Neural crest cell (in vitro differentiated cells): ENCODE data around the gene MRPS23. TPM values are rescaled to one million over a fixed set of nuclear protein-coding genes. Genes with fewer than 3 reads are reported as not detected.
A peak's percentile ranks its signal among the peaks of the same experiment; 100 is the strongest.

Experiments
- DNase-seq: peaks from one replicate; pipeline ENCODE4 v3.0.0; 2021; ENCODE audit warnings: low read depth, mixed read lengths, low spot score
- H3K27ac Mint-ChIP-seq: one replicate; pipeline ENCODE4 v1.8.0; 2021; ENCODE audit warnings: mild to moderate bottlenecking, mixed read lengths; ENCODE audit not compliant: unreplicated experiment
- H3K27me3 Mint-ChIP-seq: 2 replicates; pipeline ENCODE4 v1.8.0; 2021; ENCODE audit warnings: low read depth, mild to moderate bottlenecking, mixed read lengths
- H3K36me3 Mint-ChIP-seq: 2 replicates; pipeline ENCODE4 v1.8.0; 2021; ENCODE audit warnings: low read depth, mild to moderate bottlenecking, mixed read lengths
- H3K4me1 Mint-ChIP-seq: 2 replicates; pipeline ENCODE4 v1.8.0; 2021; ENCODE audit warnings: mixed read lengths
- H3K4me3 Mint-ChIP-seq: one replicate; pipeline ENCODE4 v1.8.0; 2021; ENCODE audit warnings: mild to moderate bottlenecking, mixed read lengths
- H3K9me3 Mint-ChIP-seq: 2 replicates; pipeline ENCODE4 v1.8.0; 2021; ENCODE audit warnings: mixed read lengths
- total RNA-seq: library from RNA; stranded (reverse); gene quantifications from 2 replicates; pipeline ENCODE4 v1.2.1, GENCODE V29; 2021
- TF ChIP-seq, protein P1 (sequence below): fragments of 200-600 bp; sonication (generic); conservative IDR thresholded peaks from 2 replicates; pipeline ENCODE4 v1.5.0; 2021; ENCODE audit warnings: antibody characterized with exemption, mild to moderate bottlenecking

The MRPS23 gene
- total RNA-seq, 1 donor from 2014 or later: 63.0 TPM

DNA sequence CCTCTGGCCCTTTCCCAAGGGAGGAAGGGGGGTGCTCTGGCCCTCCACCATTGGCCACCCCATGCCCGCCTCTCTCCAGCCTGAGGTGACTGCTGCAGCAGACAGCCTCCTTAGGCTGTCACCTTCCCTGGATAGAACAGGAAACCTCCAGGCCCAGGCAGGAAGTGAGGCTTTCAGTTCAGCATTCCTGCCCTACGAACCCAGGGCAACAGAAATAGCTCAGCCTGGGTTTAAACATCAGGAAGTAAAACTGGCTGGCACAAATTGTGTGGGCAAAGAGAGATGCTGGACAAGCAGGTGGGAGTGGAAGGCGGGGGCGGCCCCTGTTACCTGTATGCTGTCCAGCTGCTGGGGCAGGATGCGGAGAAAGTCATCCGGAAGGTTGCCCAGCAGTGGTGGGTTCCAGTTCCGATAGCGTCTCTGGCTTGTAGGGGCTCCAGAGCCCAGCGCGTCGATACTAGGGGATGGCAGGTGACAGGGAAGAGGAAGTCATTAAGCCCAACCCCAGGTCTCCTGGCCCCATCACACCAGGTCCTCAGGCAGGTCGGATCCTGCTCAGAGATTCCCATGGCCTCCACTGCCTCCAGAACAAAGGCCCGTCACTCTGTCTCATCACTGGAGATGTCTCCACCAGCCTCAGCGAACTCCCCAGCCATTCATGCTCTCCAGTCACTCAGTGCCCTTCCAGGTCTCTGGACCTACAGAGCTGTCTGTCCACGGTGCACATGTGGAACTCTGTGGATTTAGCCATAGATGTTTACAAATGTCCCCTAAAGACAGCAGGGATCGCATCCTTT is 23.6 kb upstream of the MRPS23 start:
- TF ChIP-seq, protein P1, sequence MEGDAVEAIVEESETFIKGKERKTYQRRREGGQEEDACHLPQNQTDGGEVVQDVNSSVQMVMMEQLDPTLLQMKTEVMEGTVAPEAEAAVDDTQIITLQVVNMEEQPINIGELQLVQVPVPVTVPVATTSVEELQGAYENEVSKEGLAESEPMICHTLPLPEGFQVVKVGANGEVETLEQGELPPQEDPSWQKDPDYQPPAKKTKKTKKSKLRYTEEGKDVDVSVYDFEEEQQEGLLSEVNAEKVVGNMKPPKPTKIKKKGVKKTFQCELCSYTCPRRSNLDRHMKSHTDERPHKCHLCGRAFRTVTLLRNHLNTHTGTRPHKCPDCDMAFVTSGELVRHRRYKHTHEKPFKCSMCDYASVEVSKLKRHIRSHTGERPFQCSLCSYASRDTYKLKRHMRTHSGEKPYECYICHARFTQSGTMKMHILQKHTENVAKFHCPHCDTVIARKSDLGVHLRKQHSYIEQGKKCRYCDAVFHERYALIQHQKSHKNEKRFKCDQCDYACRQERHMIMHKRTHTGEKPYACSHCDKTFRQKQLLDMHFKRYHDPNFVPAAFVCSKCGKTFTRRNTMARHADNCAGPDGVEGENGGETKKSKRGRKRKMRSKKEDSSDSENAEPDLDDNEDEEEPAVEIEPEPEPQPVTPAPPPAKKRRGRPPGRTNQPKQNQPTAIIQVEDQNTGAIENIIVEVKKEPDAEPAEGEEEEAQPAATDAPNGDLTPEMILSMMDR: no peak
- DNase-seq: no peak
- Mint-ChIP-seq H3K27me3 (no peaks in the 10 kb centered on the region), H3K4me1 (peaks cover 83% of the 10 kb centered on the region), H3K9me3 (no peaks in the 10 kb centered on the region), H3K36me3 (peaks cover 17% of the 10 kb centered on the region), H3K27ac (peak overlapping the region; percentile 97), H3K4me3 (peak overlapping the region; percentile 49)

DNA sequence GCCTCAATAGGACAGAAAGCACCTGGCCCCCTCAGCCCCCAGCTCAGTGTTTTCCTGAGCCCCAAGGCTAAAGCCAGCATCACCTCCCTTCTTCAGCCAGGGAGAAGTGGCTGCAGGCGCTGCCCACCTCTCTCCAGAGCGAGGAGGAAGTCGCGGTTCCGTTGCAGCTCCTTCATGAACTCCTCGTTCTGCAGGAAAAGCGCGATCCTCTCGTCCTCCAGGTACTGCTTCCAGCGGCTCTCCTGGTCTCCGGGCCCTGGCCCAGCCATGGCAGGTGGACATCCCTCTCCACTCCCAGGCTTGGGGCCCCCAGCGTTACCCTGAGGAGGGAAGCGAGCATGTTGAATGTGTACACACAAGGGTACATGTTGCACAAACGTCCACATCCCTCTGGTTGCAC is 22.7 kb upstream of the MRPS23 start:
- Mint-ChIP-seq H3K27me3 (no peaks in the 10 kb centered on the region), H3K27ac (no peak overlapping the region), H3K4me1 (peaks cover 85% of the 10 kb centered on the region), H3K36me3 (peaks cover 17% of the 10 kb centered on the region), H3K9me3 (no peaks in the 10 kb centered on the region), H3K4me3 (no peak overlapping the region)
- DNase-seq: no peak
- TF ChIP-seq, protein P1: no peak

DNA sequence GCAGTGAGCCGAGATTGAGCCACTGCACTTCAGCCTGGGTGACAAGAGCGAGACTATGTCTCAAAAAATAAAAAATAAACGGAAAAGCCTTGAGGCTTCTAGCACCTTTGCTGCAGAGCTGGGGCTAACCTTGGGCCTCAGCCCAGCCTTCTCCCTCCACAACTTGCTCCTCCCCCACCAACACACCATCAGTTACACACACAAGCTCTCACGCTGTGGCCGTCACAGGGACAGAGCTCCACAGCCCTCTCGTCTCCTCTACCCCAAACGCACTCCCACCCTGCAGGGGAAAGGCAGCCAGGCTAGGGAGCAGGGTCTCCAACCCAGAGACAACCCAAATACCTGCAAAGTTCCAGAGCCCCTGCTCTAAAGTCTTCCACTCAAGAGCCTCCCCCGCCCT is 22.0 kb upstream of the MRPS23 start:
- no peak for DNase-seq
- Mint-ChIP-seq H3K4me1 (peaks cover 84% of the 10 kb centered on the region), H3K9me3 (no peaks in the 10 kb centered on the region)

DNA sequence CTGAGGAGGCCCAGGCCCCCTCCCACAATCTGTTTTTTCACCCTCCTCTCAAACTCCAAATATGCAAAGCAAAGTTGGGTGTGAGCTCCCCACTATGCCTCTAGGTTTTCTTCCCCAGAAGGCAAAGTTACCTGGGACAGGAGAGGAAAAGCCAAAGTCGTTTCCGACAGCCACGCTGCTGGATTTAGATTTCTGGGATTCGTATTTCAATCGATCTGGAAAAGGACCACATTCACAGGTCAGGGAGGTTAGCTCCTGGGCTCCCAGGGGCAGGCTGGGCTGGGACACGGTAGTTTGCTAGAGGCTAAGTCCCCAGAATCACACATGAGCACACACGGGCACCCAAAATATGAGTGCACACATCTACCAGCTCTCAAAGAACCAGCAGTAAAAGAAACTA is 21.3 kb upstream of the MRPS23 start:
- Mint-ChIP-seq H3K27ac (peak overlapping the region; percentile 27), H3K27me3 (no peaks in the 10 kb centered on the region)
- no peak for DNase-seq

More for the DNA sequence above, 22.0 kb upstream of the MRPS23 start:
- TF ChIP-seq, protein P1: no peak
- H3K4me3 Mint-ChIP-seq: peak overlapping the region; percentile 19
- no peak overlapping the region for H3K27ac Mint-ChIP-seq
- H3K27me3 Mint-ChIP-seq: no peaks in the 10 kb centered on the region
- H3K36me3 Mint-ChIP-seq: peaks cover 19% of the 10 kb centered on the region

DNA sequence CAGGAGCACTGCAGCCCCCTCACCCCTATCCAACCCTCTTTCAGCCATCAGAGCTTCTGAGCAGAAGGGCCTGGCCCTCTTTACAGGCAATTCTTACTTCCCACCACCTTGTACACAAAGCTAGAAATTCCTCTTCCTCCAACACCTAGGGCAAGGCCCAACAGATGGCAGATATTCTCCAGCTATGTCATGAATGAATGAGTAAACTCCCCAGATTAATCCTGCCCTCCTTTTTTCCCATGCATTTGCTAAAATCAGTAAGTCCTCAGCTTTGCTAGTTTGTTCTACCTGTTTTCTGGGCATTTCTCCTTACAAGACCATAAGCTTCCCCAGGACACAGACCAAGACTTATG is 20.4 kb upstream of the MRPS23 start:
- no peaks in the 10 kb centered on the region for H3K27me3 Mint-ChIP-seq
- no peaks in the 10 kb centered on the region for H3K9me3 Mint-ChIP-seq
- no peak for DNase-seq
- H3K4me3 Mint-ChIP-seq: no peak overlapping the region
- H3K4me1 Mint-ChIP-seq: peaks cover 68% of the 10 kb centered on the region
- no peak overlapping the region for H3K27ac Mint-ChIP-seq
- peaks cover 23% of the 10 kb centered on the region for H3K36me3 Mint-ChIP-seq
- TF ChIP-seq, protein P1: no peak

More for the DNA sequence above, 21.3 kb upstream of the MRPS23 start:
- H3K4me3 Mint-ChIP-seq: peak overlapping the region; percentile 19
- peaks cover 21% of the 10 kb centered on the region for H3K36me3 Mint-ChIP-seq
- no peaks in the 10 kb centered on the region for H3K9me3 Mint-ChIP-seq
- TF ChIP-seq, protein P1: no peak
- peaks cover 77% of the 10 kb centered on the region for H3K4me1 Mint-ChIP-seq
